Prostate gland (tissue), 2 donors: ENCODE results near the gene WDR89. TPM values are rescaled to one million over a fixed set of nuclear protein-coding genes. Genes with fewer than 3 reads are reported as not detected.

Source experiments
- DNase-seq: peaks from one replicate; pipeline ENCODE4 v3.0.0-alpha.2; 2019; ENCODE audit warnings: low spot score
- H3K27ac ChIP-seq, 2 donors: fragments of 200-600 bp; sonication (generic); 2 replicates each; pipeline ENCODE4 v1.5.1; 2017 to 2019
- H3K27me3 ChIP-seq: fragments of 200-600 bp; sonication (generic); replicated peaks from 2 replicates; pipeline ENCODE4 v1.5.1; 2019; ENCODE audit not compliant: insufficient read depth
- H3K36me3 ChIP-seq, 2 donors: fragments of 200-600 bp; sonication (generic); 1 replicate in 1 of 2; 2 replicates in 1 of 2; pipeline versions ENCODE4 v1.5.1 to v1.8.1; 2017 to 2019
- H3K4me1 ChIP-seq: fragments of 200-600 bp; sonication (generic); replicated peaks from 2 replicates; pipeline ENCODE4 v1.5.1; 2019
- H3K4me3 ChIP-seq, 2 donors: fragments of 200-600 bp; sonication (generic); 2 replicates each; pipeline ENCODE4 v1.5.1; 2017 to 2019
- H3K9me3 ChIP-seq: fragments of 200-600 bp; sonication (generic); 2 replicates; pipeline ENCODE4 v1.5.1; 2017
- POLR2A ChIP-seq: fragments of 450-650 bp; IDR thresholded peaks from one replicate; pipeline ENCODE4 v1.6.1; 2016; ENCODE audit warnings: antibody characterized with exemption, mild to moderate bottlenecking
- POLR2AphosphoS5 ChIP-seq: sonication (generic); formaldehyde crosslinking; IDR thresholded peaks from one replicate; pipeline ENCODE4 v1.6.1; 2017; ENCODE audit warnings: antibody characterized with exemption
- WGBS: methylation state at CpG from one replicate; pipeline ENCODE4 v1.1.5; 2018; 5-methylcytosine and 5-hydroxymethylcytosine counted together
- intact Hi-C: fragments of 100-400 bp; cut with DNase I; formaldehyde crosslinking; loops from one replicate; pipeline ENCODE4 v1.14.2; 2022
- total RNA-seq, 2 donors: library from RNA; depleted of rRNA; stranded (reverse); fragments of >200 nt; gene quantifications; one replicate each; pipeline ENCODE4 v1.1.0, GENCODE V29; 2016
- TF ChIP-seq, protein P1 (sequence below), 4 experiments: fragments of 200-600 bp in 2 of 4; fragments of 450-650 bp in 2 of 4; sonication (generic) in 2 of 4; IDR thresholded peaks; 1 replicate in 3 of 4; 2 replicates in 1 of 4; pipeline ENCODE4 v1.5.1; 2016 to 2019; ENCODE audit warnings: antibody characterized with exemption in 4 of 4, mild to moderate bottlenecking in 2 of 4, moderate library complexity in 2 of 4

Gene WDR89
- total RNA-seq, 2 donors from 2014 or later = 4.9 to 8.9 TPM

DNA sequence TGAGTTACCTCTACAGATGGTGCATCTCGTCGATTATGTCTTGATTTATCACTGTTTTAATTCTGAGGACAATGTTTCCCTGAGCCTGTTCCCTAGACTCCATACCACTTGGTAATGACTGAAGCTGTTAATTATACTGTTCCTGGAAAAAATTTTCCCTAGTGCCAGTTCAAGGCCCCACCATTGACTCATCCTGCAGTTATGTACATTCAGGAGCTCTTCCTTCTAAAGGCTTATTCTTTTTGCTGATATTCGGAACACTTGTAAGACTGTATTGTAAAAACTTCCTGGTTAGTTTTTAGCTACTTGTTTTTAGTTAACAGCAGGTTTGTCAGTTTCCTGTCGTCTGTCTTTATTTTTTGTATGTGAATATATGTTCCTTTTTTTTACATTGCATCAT, 68.1 kb downstream of the WDR89 start:
- TF ChIP-seq, protein P1, sequence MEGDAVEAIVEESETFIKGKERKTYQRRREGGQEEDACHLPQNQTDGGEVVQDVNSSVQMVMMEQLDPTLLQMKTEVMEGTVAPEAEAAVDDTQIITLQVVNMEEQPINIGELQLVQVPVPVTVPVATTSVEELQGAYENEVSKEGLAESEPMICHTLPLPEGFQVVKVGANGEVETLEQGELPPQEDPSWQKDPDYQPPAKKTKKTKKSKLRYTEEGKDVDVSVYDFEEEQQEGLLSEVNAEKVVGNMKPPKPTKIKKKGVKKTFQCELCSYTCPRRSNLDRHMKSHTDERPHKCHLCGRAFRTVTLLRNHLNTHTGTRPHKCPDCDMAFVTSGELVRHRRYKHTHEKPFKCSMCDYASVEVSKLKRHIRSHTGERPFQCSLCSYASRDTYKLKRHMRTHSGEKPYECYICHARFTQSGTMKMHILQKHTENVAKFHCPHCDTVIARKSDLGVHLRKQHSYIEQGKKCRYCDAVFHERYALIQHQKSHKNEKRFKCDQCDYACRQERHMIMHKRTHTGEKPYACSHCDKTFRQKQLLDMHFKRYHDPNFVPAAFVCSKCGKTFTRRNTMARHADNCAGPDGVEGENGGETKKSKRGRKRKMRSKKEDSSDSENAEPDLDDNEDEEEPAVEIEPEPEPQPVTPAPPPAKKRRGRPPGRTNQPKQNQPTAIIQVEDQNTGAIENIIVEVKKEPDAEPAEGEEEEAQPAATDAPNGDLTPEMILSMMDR (IDR thresholded peaks at IDR 0.05) = no peak
- TF ChIP-seq POLR2AphosphoS5 = no peak
- Histone ChIP-seq H3K36me3 (no peaks in the 10 kb centered on the region), H3K4me1 (no peaks in the 10 kb centered on the region), H3K27me3 (no peaks in the 10 kb centered on the region), H3K4me3 (no peak overlapping the region), H3K27ac (no peak overlapping the region), H3K9me3 (no peaks in the 10 kb centered on the region)
- WGBS = 67% methylated on average over 4 of the region's 4 CpGs
- intact Hi-C loops = no loop called here
- no peak for DNase-seq

DNA sequence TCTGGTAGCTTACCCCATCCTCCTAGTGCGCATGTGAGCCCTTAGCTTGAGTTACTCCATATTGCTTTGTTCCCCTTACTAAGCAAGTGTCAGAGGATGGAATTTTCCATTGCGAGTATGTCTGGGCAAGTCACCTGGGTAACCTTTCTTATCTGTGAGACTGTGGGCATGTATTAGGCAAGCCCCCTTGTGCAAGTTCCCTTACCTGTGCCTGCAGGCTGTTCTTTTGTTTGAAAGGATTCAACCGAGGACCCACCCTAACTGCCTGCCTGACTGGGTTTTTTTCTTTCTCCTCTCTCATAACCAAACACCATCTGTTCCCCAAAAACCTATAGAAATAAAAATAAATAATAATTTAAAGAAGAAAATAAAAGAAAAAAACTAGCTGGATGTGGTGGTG, 76.2 kb downstream of the WDR89 start:
- 76% methylated on average over 3 of the region's 3 CpGs for WGBS
- Histone ChIP-seq H3K9me3 (no peaks in the 10 kb centered on the region), H3K4me3 (no peak overlapping the region), H3K27ac (no peak overlapping the region), H3K27me3 (no peaks in the 10 kb centered on the region), H3K4me1 (no peaks in the 10 kb centered on the region), H3K36me3 (no peaks in the 10 kb centered on the region)
- intact Hi-C loops = no loop called here
- no peak for TF ChIP-seq POLR2A
- no peak for TF ChIP-seq POLR2AphosphoS5
- TF ChIP-seq, protein P1 (IDR thresholded peaks at IDR 0.05) = no peak
- DNase-seq = no peak

DNA sequence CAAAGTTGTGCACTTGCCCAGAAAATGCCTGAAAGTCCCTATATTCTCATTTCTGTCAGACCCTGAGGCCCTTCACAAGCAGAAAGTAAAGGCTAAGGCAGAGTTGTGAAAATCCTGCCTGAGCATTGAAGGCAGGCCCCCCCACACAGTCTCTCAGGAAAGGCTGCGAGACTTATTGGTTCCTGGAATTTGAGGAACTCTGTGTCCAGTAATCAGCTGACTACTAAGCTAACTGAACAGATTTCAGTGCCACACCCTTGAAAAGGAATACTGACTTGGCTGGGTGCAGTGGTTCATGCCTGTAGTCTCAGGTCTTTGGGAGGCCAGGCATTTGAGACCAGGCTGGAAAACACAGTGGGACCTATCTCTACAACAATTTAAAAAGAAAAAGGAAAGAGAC, 77.4 kb downstream of the WDR89 start:
- no peaks in the 10 kb centered on the region for H3K36me3 ChIP-seq
- 40% methylated on average over 1 of the region's 1 CpG for WGBS
- no peak overlapping the region for H3K4me3 ChIP-seq
- no peaks in the 10 kb centered on the region for H3K9me3 ChIP-seq
- H3K27ac ChIP-seq = no peak overlapping the region
- no peak for DNase-seq
- H3K27me3 ChIP-seq = no peaks in the 10 kb centered on the region
- intact Hi-C loops = no loop called here
- no peaks in the 10 kb centered on the region for H3K4me1 ChIP-seq
- TF ChIP-seq, protein P1 (IDR thresholded peaks at IDR 0.05) = no peak

DNA sequence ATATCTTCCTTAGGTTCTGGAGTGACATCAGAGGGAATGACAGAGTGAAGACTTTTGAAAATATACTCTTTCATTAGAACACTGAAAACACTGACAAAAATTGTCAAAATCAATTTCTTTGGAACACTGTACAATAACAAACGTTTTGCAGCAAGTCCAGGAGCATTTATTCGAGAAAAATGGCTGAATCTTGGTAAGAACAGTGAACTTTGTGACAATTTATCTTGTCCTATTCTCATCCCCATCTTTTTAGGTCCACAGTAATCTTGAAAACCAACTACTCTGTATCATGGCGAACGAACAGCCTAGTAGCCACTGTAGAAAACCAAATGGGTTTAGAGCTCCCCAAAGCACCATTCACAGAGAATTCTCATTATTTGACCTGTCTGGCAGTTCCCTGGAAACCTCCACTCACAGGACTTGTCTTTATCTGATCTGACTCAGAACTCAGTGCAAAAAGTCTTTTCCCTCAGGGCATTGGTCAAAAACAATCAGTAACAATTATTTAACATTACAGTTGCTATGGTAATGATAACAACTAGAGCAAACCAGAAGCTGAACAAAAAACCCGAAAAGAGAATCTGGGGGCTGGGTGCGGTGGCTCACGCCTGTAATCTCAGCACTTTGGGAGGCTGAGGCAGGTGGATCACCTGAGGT, 78.2 kb downstream of the WDR89 start:
- Histone ChIP-seq H3K27ac (no peak overlapping the region), H3K36me3 (no peaks in the 10 kb centered on the region), H3K4me3 (no peak overlapping the region), H3K4me1 (no peaks in the 10 kb centered on the region), H3K9me3 (no peaks in the 10 kb centered on the region), H3K27me3 (no peaks in the 10 kb centered on the region)
- TF ChIP-seq POLR2AphosphoS5 (no peak), POLR2A (no peak)
- TF ChIP-seq, protein P1 (IDR thresholded peaks at IDR 0.05) = no peak
- no peak for DNase-seq
- 81% methylated on average over 7 of the region's 7 CpGs for WGBS
- intact Hi-C loops = no loop called here

DNA sequence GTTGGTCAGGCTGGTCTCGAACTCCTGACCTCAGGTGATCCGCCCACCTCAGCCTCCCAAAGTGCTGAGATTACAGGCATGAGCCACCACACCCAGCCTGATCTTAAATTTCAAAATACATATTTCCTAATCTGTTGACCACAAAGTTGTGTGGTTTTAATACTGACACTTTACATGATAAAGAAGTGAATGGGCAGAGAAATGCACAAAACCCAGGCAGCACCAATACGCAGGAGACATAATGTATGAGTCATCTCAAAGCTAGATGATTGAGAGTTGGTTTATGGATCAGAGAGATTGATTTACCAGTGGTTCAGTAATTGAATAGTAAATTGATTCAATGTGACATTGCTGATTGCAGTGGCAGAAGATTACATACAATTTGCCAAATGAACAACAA, 79.3 kb downstream of the WDR89 start:
- no peaks in the 10 kb centered on the region for H3K36me3 ChIP-seq
- no peak for DNase-seq
- no peak overlapping the region for H3K27ac ChIP-seq
- H3K4me3 ChIP-seq = no peak overlapping the region
- TF ChIP-seq, protein P1 (IDR thresholded peaks at IDR 0.05) = no peak
- TF ChIP-seq POLR2A (no peak), POLR2AphosphoS5 (no peak)
- intact Hi-C loops = no loop called here
- 95% methylated on average over 3 of the region's 3 CpGs for WGBS
- no peaks in the 10 kb centered on the region for H3K9me3 ChIP-seq
- no peaks in the 10 kb centered on the region for H3K27me3 ChIP-seq
- no peaks in the 10 kb centered on the region for H3K4me1 ChIP-seq
